HepG2 (cell line): Measurements from ENCODE around the gene DSCAM. TPM values are rescaled to one million over a fixed set of nuclear protein-coding genes. Genes with fewer than 3 reads are reported as not detected.

Experiments used
- ZNF354B ChIP-seq: sonication (generic); formaldehyde crosslinking; IDR thresholded peaks from 2 replicates; pipeline ENCODE4 v1.8.0; 2022; ENCODE audit warnings: mild to moderate bottlenecking, missing genetic modification reagents
- ZNF513 ChIP-seq: sonication (generic); formaldehyde crosslinking; conservative IDR thresholded peaks from 2 replicates; pipeline ENCODE4 v1.5.0; 2020; ENCODE audit warnings: missing genetic modification reagents
- polyA plus RNA-seq, 8 experiments: library from polyadenylated mRNA; depleted of rRNA in 3 of 8; stranded (reverse) in 7 of 8; unstranded in 1 of 8; fragments of >200 nt; fragmentation: Illumina TruSeq in 4 of 8; extraction: Trizol in 4 of 8; gene quantifications; 2 replicates each; pipeline versions ENCODE4 v1.2.1 to v1.2.3, GENCODE V29; 2011 to 2016; ENCODE audit warnings: low read depth in 4 of 8, missing spikeins in 1 of 8, mixed read lengths in 1 of 8; ENCODE audit not compliant: insufficient read depth in 1 of 8
- total RNA-seq, 5 experiments: library from RNA; depleted of rRNA; stranded (reverse); fragments of >200 nt; fragmentation: Illumina TruSeq; extraction: Trizol; gene quantifications; 2 replicates each; pipeline ENCODE4 v1.2.3, GENCODE V29; 2016; ENCODE audit warnings: low read depth in 1 of 5
- TF ChIP-seq, protein P1 (sequence below): sonication (generic); formaldehyde crosslinking; IDR thresholded peaks from 2 replicates; pipeline ENCODE4 v1.4.0; 2020; ENCODE audit warnings: missing genetic modification reagents, borderline replicate concordance
- TF ChIP-seq, protein P2 (sequence below): sonication (generic); formaldehyde crosslinking; IDR thresholded peaks from 2 replicates; pipeline ENCODE4 v1.8.1; 2023; ENCODE audit warnings: mild to moderate bottlenecking, inconsistent platforms, moderate library complexity, missing genetic modification reagents, borderline replicate concordance
- TF ChIP-seq, protein P3 (sequence below): sonication (generic); formaldehyde crosslinking; IDR thresholded peaks from 2 replicates; pipeline ENCODE4 v1.8.0; 2022; ENCODE audit warnings: missing genetic modification reagents, mild to moderate bottlenecking, moderate library complexity, borderline replicate concordance

The DSCAM gene
- total and polyA plus RNA-seq, 2 of the 13 experiments (the other 11 are each of a cell fraction or from before 2014, with no cell fraction given): not detected

- TF ChIP-seq, protein P1, sequence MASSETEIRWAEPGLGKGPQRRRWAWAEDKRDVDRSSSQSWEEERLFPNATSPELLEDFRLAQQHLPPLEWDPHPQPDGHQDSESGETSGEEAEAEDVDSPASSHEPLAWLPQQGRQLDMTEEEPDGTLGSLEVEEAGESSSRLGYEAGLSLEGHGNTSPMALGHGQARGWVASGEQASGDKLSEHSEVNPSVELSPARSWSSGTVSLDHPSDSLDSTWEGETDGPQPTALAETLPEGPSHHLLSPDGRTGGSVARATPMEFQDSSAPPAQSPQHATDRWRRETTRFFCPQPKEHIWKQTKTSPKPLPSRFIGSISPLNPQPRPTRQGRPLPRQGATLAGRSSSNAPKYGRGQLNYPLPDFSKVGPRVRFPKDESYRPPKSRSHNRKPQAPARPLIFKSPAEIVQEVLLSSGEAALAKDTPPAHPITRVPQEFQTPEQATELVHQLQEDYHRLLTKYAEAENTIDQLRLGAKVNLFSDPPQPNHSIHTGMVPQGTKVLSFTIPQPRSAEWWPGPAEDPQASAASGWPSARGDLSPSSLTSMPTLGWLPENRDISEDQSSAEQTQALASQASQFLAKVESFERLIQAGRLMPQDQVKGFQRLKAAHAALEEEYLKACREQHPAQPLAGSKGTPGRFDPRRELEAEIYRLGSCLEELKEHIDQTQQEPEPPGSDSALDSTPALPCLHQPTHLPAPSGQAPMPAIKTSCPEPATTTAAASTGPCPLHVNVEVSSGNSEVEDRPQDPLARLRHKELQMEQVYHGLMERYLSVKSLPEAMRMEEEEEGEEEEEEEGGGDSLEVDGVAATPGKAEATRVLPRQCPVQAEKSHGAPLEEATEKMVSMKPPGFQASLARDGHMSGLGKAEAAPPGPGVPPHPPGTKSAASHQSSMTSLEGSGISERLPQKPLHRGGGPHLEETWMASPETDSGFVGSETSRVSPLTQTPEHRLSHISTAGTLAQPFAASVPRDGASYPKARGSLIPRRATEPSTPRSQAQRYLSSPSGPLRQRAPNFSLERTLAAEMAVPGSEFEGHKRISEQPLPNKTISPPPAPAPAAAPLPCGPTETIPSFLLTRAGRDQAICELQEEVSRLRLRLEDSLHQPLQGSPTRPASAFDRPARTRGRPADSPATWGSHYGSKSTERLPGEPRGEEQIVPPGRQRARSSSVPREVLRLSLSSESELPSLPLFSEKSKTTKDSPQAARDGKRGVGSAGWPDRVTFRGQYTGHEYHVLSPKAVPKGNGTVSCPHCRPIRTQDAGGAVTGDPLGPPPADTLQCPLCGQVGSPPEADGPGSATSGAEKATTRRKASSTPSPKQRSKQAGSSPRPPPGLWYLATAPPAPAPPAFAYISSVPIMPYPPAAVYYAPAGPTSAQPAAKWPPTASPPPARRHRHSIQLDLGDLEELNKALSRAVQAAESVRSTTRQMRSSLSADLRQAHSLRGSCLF (CRISPR knock-in tag): no peak
- TF ChIP-seq, protein P2, sequence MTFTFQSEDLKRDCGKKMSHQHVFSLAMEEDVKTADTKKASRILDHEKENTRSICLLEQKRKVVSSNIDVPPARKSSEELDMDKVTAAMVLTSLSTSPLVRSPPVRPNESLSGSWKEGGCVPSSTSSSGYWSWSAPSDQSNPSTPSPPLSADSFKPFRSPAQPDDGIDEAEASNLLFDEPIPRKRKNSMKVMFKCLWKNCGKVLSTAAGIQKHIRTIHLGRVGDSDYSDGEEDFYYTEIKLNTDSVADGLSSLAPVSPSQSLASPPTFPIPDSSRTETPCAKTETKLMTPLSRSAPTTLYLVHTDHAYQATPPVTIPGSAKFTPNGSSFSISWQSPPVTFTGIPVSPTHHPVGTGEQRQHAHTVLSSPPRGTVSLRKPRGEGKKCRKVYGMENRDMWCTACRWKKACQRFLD (CRISPR knock-in tag): no peak
- TF ChIP-seq ZNF354B (no peak), ZNF513 (CRISPR knock-in tag) (no peak)
- TF ChIP-seq, protein P3, sequence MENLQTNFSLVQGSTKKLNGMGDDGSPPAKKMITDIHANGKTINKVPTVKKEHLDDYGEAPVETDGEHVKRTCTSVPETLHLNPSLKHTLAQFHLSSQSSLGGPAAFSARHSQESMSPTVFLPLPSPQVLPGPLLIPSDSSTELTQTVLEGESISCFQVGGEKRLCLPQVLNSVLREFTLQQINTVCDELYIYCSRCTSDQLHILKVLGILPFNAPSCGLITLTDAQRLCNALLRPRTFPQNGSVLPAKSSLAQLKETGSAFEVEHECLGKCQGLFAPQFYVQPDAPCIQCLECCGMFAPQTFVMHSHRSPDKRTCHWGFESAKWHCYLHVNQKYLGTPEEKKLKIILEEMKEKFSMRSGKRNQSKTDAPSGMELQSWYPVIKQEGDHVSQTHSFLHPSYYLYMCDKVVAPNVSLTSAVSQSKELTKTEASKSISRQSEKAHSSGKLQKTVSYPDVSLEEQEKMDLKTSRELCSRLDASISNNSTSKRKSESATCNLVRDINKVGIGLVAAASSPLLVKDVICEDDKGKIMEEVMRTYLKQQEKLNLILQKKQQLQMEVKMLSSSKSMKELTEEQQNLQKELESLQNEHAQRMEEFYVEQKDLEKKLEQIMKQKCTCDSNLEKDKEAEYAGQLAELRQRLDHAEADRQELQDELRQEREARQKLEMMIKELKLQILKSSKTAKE: no peak
These were observed 703.0 kb downstream of the DSCAM start (continued) for GRCh38 chr21:40143822-40144525.
